ENCODE measurements around the gene MANBA. TPM values are rescaled to one million over a fixed set of nuclear protein-coding genes. Genes with fewer than 3 reads are reported as not detected.

Gene MANBA
- total and polyA plus RNA-seq, 2 of the 13 experiments (the other 11 are each of a cell fraction or from before 2014, with no cell fraction given), result 11.7 to 33.3 TPM

- POLR2A ChIA-PET, result no interaction called here
- Histone ChIP-seq H4K20me1 (ENCODE audit: insufficient read depth, low read length) (no peaks in the 10 kb centered on the region), H3K36me3 (replicated peaks in 1 of 2; ENCODE audit: control insufficient read depth in 1 of 2, insufficient read depth in 2 of 2, low read length in 2 of 2) (0 out of 5 replicates have a peak, but pooled peaks cover 0 to 1% of the 10 kb centered on the region in 2 experiments), H3K9me3 (ENCODE audit: low read length) (no peaks in the 10 kb centered on the region), H3K4me2 (ENCODE audit: low read depth, low read length) (no peak overlapping the region), H3K27ac (ENCODE audit: extremely low read length, insufficient read depth, low read length) (no peak overlapping the region), H2AFZ (ENCODE audit: low read length) (no peak overlapping the region), H3K9ac (ENCODE audit: insufficient read depth, low read depth, low read length) (no peak overlapping the region), H3K4me1 (ENCODE audit: insufficient read depth, low read length) (peaks cover 51% of the 10 kb centered on the region), H3K4me3 (replicated peaks in 1 of 3; ENCODE audit: insufficient read depth in 1 of 3, low read depth in 2 of 3, low read length in 3 of 3) (no peak overlapping the region), H3K79me2 (ENCODE audit: insufficient read depth, low read length) (peaks cover 18% of the 10 kb centered on the region), H3K27me3 (ENCODE audit: control insufficient read depth in 1 of 2, insufficient read depth in 2 of 2, low read length in 2 of 2) (no peaks in the 10 kb centered on the region)
- BruUV-seq (replicated peaks), result no TSS peak
- no peak for ATAC-seq
- FAIRE-seq, result no peak
- 82% methylated on average over 5 of the region's 5 CpGs for WGBS (ENCODE audit: low lambda C conversion rate)
- CTCF ChIA-PET (ENCODE audit: low intra/inter-chr PET ratio, low total read pairs), result no interaction called here
- in situ Hi-C loops (cut with HindIII; ENCODE audit: extremely low pct_ligation_motif_present, low pct_unique_long_range_greater_than_20kb) (no loop called here), intact Hi-C loops (cut with micrococcal nuclease; ENCODE audit: unreplicated experiment) (no loop called here)
- DNase-seq (ENCODE audit: low spot score), result no peak
- TF ChIP-seq SMARCE1 (IDR thresholded peaks at IDR 0.05; ENCODE audit: borderline replicate concordance), result no peak
- no peak for TF ChIP-seq ZNF879 (CRISPR knock-in tag; IDR thresholded peaks at IDR 0.05)
- no peak for TF ChIP-seq FOXA1 (IDR thresholded peaks at IDR 0.05)
- TF ChIP-seq FOXA1 (CRISPR knock-in tag; IDR thresholded peaks at IDR 0.05), result no peak
- no peak for TF ChIP-seq ATF7-NPFF (CRISPR knock-in tag; IDR thresholded peaks at IDR 0.05; ENCODE audit: low read depth)
- no peak for TF ChIP-seq MZF1 (CRISPR knock-in tag; IDR thresholded peaks at IDR 0.05; ENCODE audit: borderline replicate concordance)
- TF ChIP-seq SKIL (CRISPR knock-in tag; IDR thresholded peaks at IDR 0.05; ENCODE audit: borderline replicate concordance), result no peak
- no peak for TF ChIP-seq GATAD2A (CRISPR knock-in tag; IDR thresholded peaks at IDR 0.05)
- no peak for TF ChIP-seq FOXC1 (CRISPR knock-in tag; IDR thresholded peaks at IDR 0.05; ENCODE audit: borderline replicate concordance)
- no peak for TF ChIP-seq TCF12 (IDR thresholded peaks at IDR 0.05)
- TF ChIP-seq TCF12 (CRISPR knock-in tag; IDR thresholded peaks at IDR 0.05), result no peak
- TF ChIP-seq, protein P1, sequence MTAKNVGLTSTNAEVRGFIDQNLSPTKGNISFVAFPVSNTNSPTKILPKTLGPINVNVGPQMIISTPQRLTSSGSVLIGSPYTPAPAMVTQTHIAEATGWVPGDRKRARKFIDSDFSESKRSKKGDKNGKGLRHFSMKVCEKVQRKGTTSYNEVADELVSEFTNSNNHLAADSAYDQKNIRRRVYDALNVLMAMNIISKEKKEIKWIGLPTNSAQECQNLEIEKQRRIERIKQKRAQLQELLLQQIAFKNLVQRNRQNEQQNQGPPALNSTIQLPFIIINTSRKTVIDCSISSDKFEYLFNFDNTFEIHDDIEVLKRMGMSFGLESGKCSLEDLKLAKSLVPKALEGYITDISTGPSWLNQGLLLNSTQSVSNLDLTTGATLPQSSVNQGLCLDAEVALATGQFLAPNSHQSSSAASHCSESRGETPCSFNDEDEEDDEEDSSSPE (CRISPR knock-in tag; IDR thresholded peaks at IDR 0.05), result no peak
- no peak for TF ChIP-seq RAD51 (IDR thresholded peaks at IDR 0.05; ENCODE audit: borderline replicate concordance)
- no peak for TF ChIP-seq ZBTB3 (CRISPR knock-in tag; IDR thresholded peaks at IDR 0.05; ENCODE audit: borderline replicate concordance, low read depth)
- TF ChIP-seq, protein P2, sequence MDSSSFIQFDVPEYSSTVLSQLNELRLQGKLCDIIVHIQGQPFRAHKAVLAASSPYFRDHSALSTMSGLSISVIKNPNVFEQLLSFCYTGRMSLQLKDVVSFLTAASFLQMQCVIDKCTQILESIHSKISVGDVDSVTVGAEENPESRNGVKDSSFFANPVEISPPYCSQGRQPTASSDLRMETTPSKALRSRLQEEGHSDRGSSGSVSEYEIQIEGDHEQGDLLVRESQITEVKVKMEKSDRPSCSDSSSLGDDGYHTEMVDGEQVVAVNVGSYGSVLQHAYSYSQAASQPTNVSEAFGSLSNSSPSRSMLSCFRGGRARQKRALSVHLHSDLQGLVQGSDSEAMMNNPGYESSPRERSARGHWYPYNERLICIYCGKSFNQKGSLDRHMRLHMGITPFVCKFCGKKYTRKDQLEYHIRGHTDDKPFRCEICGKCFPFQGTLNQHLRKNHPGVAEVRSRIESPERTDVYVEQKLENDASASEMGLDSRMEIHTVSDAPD (CRISPR knock-in tag; IDR thresholded peaks at IDR 0.05), result no peak
These were observed 26.7 kb downstream of the MANBA start for GRCh38 chr4:102734116-102734515.
